Left cardiac atrium (tissue), 4 donors: ENCODE results near the gene PCSK5. TPM values are rescaled to one million over a fixed set of nuclear protein-coding genes. Genes with fewer than 3 reads are reported as not detected.
"Not testable (repeated sequence)": the region's sequence is repeated elsewhere in the genome, so short reads cannot be mapped to it uniquely, and the experiment has no call there.

Source experiments
- ATAC-seq, 2 donors: fragments of 200-7000 bp; cut with Tn5 transposase; one replicate each; pipeline ENCODE4 v1.9.1; 2020; ENCODE audit warnings: mild to moderate bottlenecking in 2 of 2, moderate library complexity in 2 of 2
- DNase-seq: peaks from one replicate; pipeline ENCODE4 v3.0.0-alpha.2; 2020
- intact Hi-C, 2 donors: fragments of 100-400 bp; cut with DNase I; formaldehyde crosslinking; loops; one replicate each; pipeline versions ENCODE4 v1.14.1 to v1.15.1; 2022 to 2023
- total RNA-seq, 2 donors: library from RNA; stranded (reverse); fragmentation: NEBNext Ultra II Directional; extraction: Animal tissue kit (Norgen Biotek cat#: 25700); gene quantifications; one replicate each; pipeline ENCODE4 v1.2.1, GENCODE V29; 2021
- donor health status: DM: no; HTN: yes; CAD: no.
- donor health status: DM: no; HTN: yes; CAD: no; lungs with severe emphysema.
- donor health status: DM: yes; HTN: yes; CAD: no.
- donor health status: Dilated cardiomyopathy.

PCSK5 gene
- total RNA-seq, 2 donors from 2014 or later: 7.9 to 9.3 TPM

GRCh38 chr9:76342201-76342600 lies 451.7 kb downstream of the PCSK5 start:
- ATAC-seq: no peak
- intact Hi-C loops: no loop called here
- DNase-seq: no peak

- intact Hi-C loops: no loop called here
- ATAC-seq: no peak
Measured at GRCh38 chr9:76342858-76343257, 452.4 kb downstream of the PCSK5 start.

GRCh38 chr9:76349865-76350264 lies 459.4 kb downstream of the PCSK5 start:
- intact Hi-C loops: no loop called here
- DNase-seq (no peak), ATAC-seq (no peak)

More at GRCh38 chr9:76342858-76343257, 452.4 kb downstream of the PCSK5 start:
- DNase-seq: no peak

GRCh38 chr9:76351006-76351405 lies 460.5 kb downstream of the PCSK5 start:
- no peak for ATAC-seq
- intact Hi-C loops: no loop called here
- DNase-seq: no peak

- DNase-seq (no peak), ATAC-seq (no peak)
- intact Hi-C loops: no loop called here
Measured at GRCh38 chr9:76352026-76352620, 461.6 kb downstream of the PCSK5 start.

GRCh38 chr9:76353280-76353679 lies 462.8 kb downstream of the PCSK5 start:
- intact Hi-C loops: no loop called here

GRCh38 chr9:76354221-76354620 lies 463.7 kb downstream of the PCSK5 start:
- no peak for DNase-seq
- no peak for ATAC-seq
- intact Hi-C loops: no loop called here

More at GRCh38 chr9:76353280-76353679, 462.8 kb downstream of the PCSK5 start:
- ATAC-seq: no peak
- no peak for DNase-seq

GRCh38 chr9:76355886-76356285 lies 465.4 kb downstream of the PCSK5 start:
- no peak for DNase-seq
- ATAC-seq: no peak
- intact Hi-C loops: no loop called here

GRCh38 chr9:76357555-76357954 lies 467.1 kb downstream of the PCSK5 start:
- intact Hi-C loops: no loop called here
- no peak for DNase-seq
- ATAC-seq: no peak

GRCh38 chr9:76358628-76359280 lies 468.3 kb downstream of the PCSK5 start:
- no peak for DNase-seq
- intact Hi-C loops: no loop called here
- no peak for ATAC-seq

GRCh38 chr9:76359365-76359764 lies 468.9 kb downstream of the PCSK5 start:
- ATAC-seq (no peak), DNase-seq (no peak)
- intact Hi-C loops: no loop called here

- no peak for ATAC-seq
- intact Hi-C loops: no loop called here
- DNase-seq: no peak
Measured at GRCh38 chr9:76359766-76360165, 469.3 kb downstream of the PCSK5 start.

GRCh38 chr9:76362332-76363031 lies 472.0 kb downstream of the PCSK5 start:
- ATAC-seq, intact Hi-C loops: not testable (repeated sequence)

GRCh38 chr9:76363032-76363395 lies 472.5 kb downstream of the PCSK5 start:
- intact Hi-C loops: no loop called here
- DNase-seq (no peak), ATAC-seq (no peak)

More at GRCh38 chr9:76362332-76363031, 472.0 kb downstream of the PCSK5 start:
- not testable (repeated sequence) for DNase-seq

GRCh38 chr9:76365028-76365427 lies 474.6 kb downstream of the PCSK5 start:
- DNase-seq: no peak
- intact Hi-C loops: no loop called here
- peak; percentile 57 to 86 for ATAC-seq

- intact Hi-C loops: no loop called here
- ATAC-seq (no peak), DNase-seq (no peak)
Measured at GRCh38 chr9:76366275-76366674, 475.8 kb downstream of the PCSK5 start.

GRCh38 chr9:76369583-76369982 lies 479.1 kb downstream of the PCSK5 start:
- no peak for DNase-seq
- intact Hi-C loops: no loop called here
- ATAC-seq: no peak

- DNase-seq (no peak), ATAC-seq (no peak)
- intact Hi-C loops: no loop called here
Measured at GRCh38 chr9:76370396-76371023, 480.0 kb downstream of the PCSK5 start.

GRCh38 chr9:76371901-76372300 lies 481.4 kb downstream of the PCSK5 start:
- intact Hi-C loops: no loop called here
- DNase-seq (no peak), ATAC-seq (no peak)

- DNase-seq (no peak), ATAC-seq (no peak)
- intact Hi-C loops: no loop called here
Measured at GRCh38 chr9:76372336-76372735, 481.9 kb downstream of the PCSK5 start.
